Stimulated activated naive CD8-positive, alpha-beta T cell treated with anti-CD3 and anti-CD28 coated beads, Interleukin-15, amount 100 ng/mL, for 72 hours (primary cell): ENCODE data around the gene CDH24.

Experiments
- ATAC-seq: fragments of 150-1000 bp; cut with Tn5 transposase; 2 replicates; pipeline ENCODE4 v1.10.0; 2021; ENCODE audit warnings: mild to moderate bottlenecking, moderate library complexity
- DNase-seq, 2 donors: peaks; one replicate each; pipeline ENCODE4 v3.0.0; 2021 to 2022
- H3K27ac Mint-ChIP-seq, 2 donors: one replicate each; pipeline ENCODE4 v1.8.0; 2022; ENCODE audit warnings: mild to moderate bottlenecking in 2 of 2, mixed read lengths in 2 of 2, moderate library complexity in 2 of 2
- H3K27me3 Mint-ChIP-seq: one replicate; pipeline ENCODE4 v1.8.0; 2022; ENCODE audit warnings: mixed read lengths
- H3K4me1 Mint-ChIP-seq: one replicate; pipeline ENCODE4 v1.8.0; 2022; ENCODE audit warnings: mild to moderate bottlenecking, mixed read lengths
- H3K4me3 Mint-ChIP-seq, 2 donors: one replicate each; pipeline ENCODE4 v1.8.0; 2022; ENCODE audit warnings: mild to moderate bottlenecking in 2 of 2, mixed read lengths in 2 of 2, moderate library complexity in 1 of 2
- H3K9me3 Mint-ChIP-seq, 2 donors: one replicate each; pipeline ENCODE4 v1.8.0; 2022; ENCODE audit warnings: mixed read lengths in 2 of 2

CDH24 gene

GRCh38 chr14:23094666-23095195 is 37.4 kb upstream of the CDH24 start, which contains the start of gene ACIN1:
ACIN1 (minus strand) TSS chr14:23095136; CDS start chr14:23095112, 24 bp downstream.
- Mint-ChIP-seq H3K4me1 (peaks cover 25% of the 10 kb centered on the region), H3K27ac (no peak within 1 kb of the TSS), H3K4me3 (no peak within 1 kb of the TSS), H3K27me3 (no peaks in the 10 kb centered on the region), H3K9me3 (no peaks in the 10 kb centered on the region)
- DNase-seq, result peak in 1 of 2 donors; percentile 77
- peak; percentile 65 for ATAC-seq

- DNase-seq, result no peak
- no peak for ATAC-seq
- H3K4me1 Mint-ChIP-seq, result peaks cover 31% of the 10 kb centered on the region
Measured at GRCh38 chr14:23093991-23094665, 36.8 kb upstream of the CDH24 start.

DNA sequence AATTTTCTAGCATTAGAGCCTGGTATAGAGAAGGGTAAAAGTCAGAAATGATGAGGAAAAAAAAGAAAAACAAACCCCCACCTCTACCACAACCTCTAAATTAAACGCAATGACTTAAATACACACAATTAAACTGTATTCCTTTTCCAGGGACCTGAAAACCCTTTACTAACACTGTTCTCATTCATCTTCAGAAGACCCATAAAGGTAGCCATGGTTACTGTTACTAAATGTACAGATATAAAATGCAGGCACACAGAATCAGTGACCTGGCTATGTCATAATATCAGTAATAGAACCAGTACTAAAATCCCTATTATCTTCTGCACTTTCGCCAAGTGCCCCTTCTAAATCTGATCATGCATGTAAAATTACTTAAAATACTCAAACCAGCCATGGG is 36.2 kb upstream of the CDH24 start:
- Mint-ChIP-seq H3K27ac (no peak overlapping the region), H3K27me3 (no peaks in the 10 kb centered on the region), H3K9me3 (no peaks in the 10 kb centered on the region), H3K4me3 (peak overlapping the region in 1 of 2 donors; percentile 24), H3K4me1 (peaks cover 31% of the 10 kb centered on the region)
- no peak for DNase-seq
- ATAC-seq, result no peak

More at GRCh38 chr14:23093991-23094665, 36.8 kb upstream of the CDH24 start:
- H3K9me3 Mint-ChIP-seq, result no peaks in the 10 kb centered on the region
- H3K4me3 Mint-ChIP-seq, result no peak overlapping the region
- H3K27ac Mint-ChIP-seq, result no peak overlapping the region
- H3K27me3 Mint-ChIP-seq, result no peaks in the 10 kb centered on the region

DNA sequence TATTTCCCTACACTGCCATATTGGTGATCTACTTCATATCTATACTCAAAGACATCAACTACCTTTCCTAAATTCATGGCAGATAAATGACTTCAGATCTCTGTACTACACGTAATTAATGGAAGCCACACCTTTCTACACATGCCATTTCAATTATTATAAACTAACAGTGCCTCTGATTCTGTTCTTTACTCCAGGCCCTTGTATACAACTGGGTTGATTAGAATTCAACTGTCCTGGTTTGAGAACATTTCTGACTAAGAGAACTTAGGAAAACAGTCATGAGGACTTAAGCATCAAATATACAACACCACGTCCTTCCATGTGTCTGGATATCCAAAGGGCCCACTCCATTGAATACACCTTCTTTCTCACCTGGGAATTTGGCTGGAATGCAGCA is 35.8 kb upstream of the CDH24 start:
- H3K27ac Mint-ChIP-seq, result no peak overlapping the region
- no peaks in the 10 kb centered on the region for H3K9me3 Mint-ChIP-seq
- ATAC-seq (no peak), DNase-seq (no peak)
- peaks cover 31% of the 10 kb centered on the region for H3K4me1 Mint-ChIP-seq
- peak overlapping the region in 1 of 2 donors; percentile 24 for H3K4me3 Mint-ChIP-seq
- H3K27me3 Mint-ChIP-seq, result no peaks in the 10 kb centered on the region

GRCh38 chr14:23091294-23092225 is 34.2 kb upstream of the CDH24 start:
- Mint-ChIP-seq H3K9me3 (no peaks in the 10 kb centered on the region), H3K4me3 (no peak overlapping the region), H3K27me3 (no peaks in the 10 kb centered on the region), H3K4me1 (peaks cover 20% of the 10 kb centered on the region), H3K27ac (peak overlapping the region in 1 of 2 donors; percentile 49)
- ATAC-seq (no peak), DNase-seq (no peak)

- no peaks in the 10 kb centered on the region for H3K27me3 Mint-ChIP-seq
- DNase-seq, result no peak
- no peak for ATAC-seq
- H3K9me3 Mint-ChIP-seq, result no peaks in the 10 kb centered on the region
- no peak overlapping the region for H3K4me3 Mint-ChIP-seq
- peaks cover 30% of the 10 kb centered on the region for H3K4me1 Mint-ChIP-seq
- no peak overlapping the region for H3K27ac Mint-ChIP-seq
Measured at GRCh38 chr14:23090254-23090636, 32.9 kb upstream of the CDH24 start.

GRCh38 chr14:23089498-23090253 is 32.4 kb upstream of the CDH24 start:
- Mint-ChIP-seq H3K27ac (no peak overlapping the region), H3K4me3 (no peak overlapping the region), H3K9me3 (no peaks in the 10 kb centered on the region), H3K27me3 (no peaks in the 10 kb centered on the region), H3K4me1 (peaks cover 30% of the 10 kb centered on the region)
- ATAC-seq (no peak), DNase-seq (no peak)

DNA sequence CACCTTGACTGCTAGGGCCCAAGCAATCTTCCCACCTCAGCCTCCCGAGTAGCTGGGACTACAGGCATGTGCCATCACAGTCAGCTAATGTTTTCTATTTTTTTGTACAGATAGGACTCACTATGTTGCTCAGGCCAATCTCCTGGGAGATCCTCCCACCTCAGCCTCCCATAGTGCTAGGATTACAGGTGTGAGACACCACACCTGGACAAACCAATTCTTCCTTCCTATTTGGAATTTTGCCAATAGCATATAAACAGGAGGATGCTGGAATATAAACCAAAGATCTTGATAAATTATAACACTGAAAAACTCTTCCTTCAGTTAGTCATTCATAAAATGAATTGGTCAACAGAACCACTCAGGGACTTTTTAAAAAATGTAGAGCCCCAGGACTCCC is 29.2 kb upstream of the CDH24 start:
- Mint-ChIP-seq H3K27me3 (no peaks in the 10 kb centered on the region), H3K4me1 (peaks cover 23% of the 10 kb centered on the region), H3K4me3 (no peak overlapping the region), H3K27ac (peak overlapping the region in 1 of 2 donors; percentile 35), H3K9me3 (no peaks in the 10 kb centered on the region)
- ATAC-seq, result no peak
- no peak for DNase-seq

- no peak for DNase-seq
- Mint-ChIP-seq H3K4me3 (no peak overlapping the region), H3K27me3 (no peaks in the 10 kb centered on the region), H3K27ac (peak overlapping the region in 1 of 2 donors; percentile 89), H3K9me3 (no peaks in the 10 kb centered on the region), H3K4me1 (peaks cover 23% of the 10 kb centered on the region)
- ATAC-seq, result no peak
Measured at GRCh38 chr14:23085458-23085857, 28.1 kb upstream of the CDH24 start.

DNA sequence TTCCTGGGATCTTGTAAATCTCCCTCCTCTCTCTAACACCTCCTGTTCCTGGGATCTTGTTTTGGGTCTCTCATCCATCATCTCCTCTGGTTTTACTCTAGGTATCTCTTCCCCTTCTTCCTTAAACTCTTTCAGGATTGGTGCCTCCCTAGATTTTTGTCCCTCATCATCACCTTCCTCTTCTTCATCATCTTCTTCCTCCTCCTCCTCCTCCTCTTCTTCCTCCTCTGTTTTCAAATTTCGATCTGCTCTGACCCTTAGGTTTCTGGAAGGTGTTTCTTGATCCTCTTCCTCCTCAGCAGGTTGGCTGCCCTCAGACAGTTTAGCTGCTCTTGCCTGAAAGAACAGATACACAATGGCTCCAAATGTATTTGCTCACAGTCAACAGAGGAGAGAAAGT is 23.2 kb upstream of the CDH24 start:
- Mint-ChIP-seq H3K27ac (peak overlapping the region in 1 of 2 donors; percentile 22), H3K4me3 (no peak overlapping the region), H3K4me1 (peaks cover 2% of the 10 kb centered on the region), H3K27me3 (no peaks in the 10 kb centered on the region), H3K9me3 (no peaks in the 10 kb centered on the region)
- DNase-seq (no peak), ATAC-seq (no peak)

- Mint-ChIP-seq H3K27ac (no peak overlapping the region), H3K4me3 (no peak overlapping the region), H3K27me3 (no peaks in the 10 kb centered on the region), H3K4me1 (no peaks in the 10 kb centered on the region), H3K9me3 (no peaks in the 10 kb centered on the region)
- ATAC-seq, result no peak
- DNase-seq, result no peak
Measured at GRCh38 chr14:23079716-23080115, 22.4 kb upstream of the CDH24 start.

- H3K9me3 Mint-ChIP-seq, result no peaks in the 10 kb centered on the region
- H3K4me1 Mint-ChIP-seq, result no peaks in the 10 kb centered on the region
- H3K4me3 Mint-ChIP-seq, result no peak overlapping the region
- no peak overlapping the region for H3K27ac Mint-ChIP-seq
- H3K27me3 Mint-ChIP-seq, result no peaks in the 10 kb centered on the region
- DNase-seq (no peak), ATAC-seq (no peak)
Measured at GRCh38 chr14:23078692-23079116, 21.4 kb upstream of the CDH24 start.

- no peaks in the 10 kb centered on the region for H3K9me3 Mint-ChIP-seq
- DNase-seq, result no peak
- H3K27me3 Mint-ChIP-seq, result no peaks in the 10 kb centered on the region
- no peaks in the 10 kb centered on the region for H3K4me1 Mint-ChIP-seq
- ATAC-seq, result no peak
- peak overlapping the region in 1 of 2 donors; percentile 3 for H3K27ac Mint-ChIP-seq
- no peak overlapping the region for H3K4me3 Mint-ChIP-seq
Measured at GRCh38 chr14:23077962-23078361, 20.6 kb upstream of the CDH24 start.

- Mint-ChIP-seq H3K9me3 (no peaks in the 10 kb centered on the region), H3K27ac (no peak overlapping the region), H3K27me3 (no peaks in the 10 kb centered on the region), H3K4me1 (peaks cover 6% of the 10 kb centered on the region), H3K4me3 (no peak overlapping the region)
- no peak for ATAC-seq
- DNase-seq, result no peak
Measured at GRCh38 chr14:23076785-23077408, 19.6 kb upstream of the CDH24 start.

GRCh38 chr14:23074906-23075305 is 17.6 kb upstream of the CDH24 start:
- DNase-seq, result no peak
- no peak for ATAC-seq
- no peak overlapping the region for H3K27ac Mint-ChIP-seq
- H3K4me3 Mint-ChIP-seq, result no peak overlapping the region
- no peaks in the 10 kb centered on the region for H3K9me3 Mint-ChIP-seq
- H3K4me1 Mint-ChIP-seq, result peaks cover 22% of the 10 kb centered on the region
- no peaks in the 10 kb centered on the region for H3K27me3 Mint-ChIP-seq
